Measurements from ENCODE around the gene CAMK2B.
"Not testable (repeated sequence)": the region's sequence is repeated elsewhere in the genome, so short reads cannot be mapped to it uniquely, and the experiment has no call there.

Gene CAMK2B

GRCh38 chr7:44172803-44173424 is 152.5 kb downstream of the CAMK2B start:
- TF ChIP-seq CTCF (IDR thresholded peaks at IDR 0.05; ENCODE audit: borderline replicate concordance, insufficient read depth, low read depth, low read length): no peak
- no peak overlapping the region for H3K4me3 ChIP-seq (ENCODE audit: low read depth, low read length)

GRCh38 chr7:44172352-44172751 is 153.0 kb downstream of the CAMK2B start:
- no peak for TF ChIP-seq CTCF (IDR thresholded peaks at IDR 0.05; ENCODE audit: borderline replicate concordance, insufficient read depth, low read depth, low read length)
- no peak overlapping the region for H3K4me3 ChIP-seq (ENCODE audit: low read depth, low read length)

GRCh38 chr7:44171901-44172300 is 153.5 kb downstream of the CAMK2B start:
- H3K4me3 ChIP-seq (ENCODE audit: low read depth, low read length): not testable (repeated sequence)

GRCh38 chr7:44167920-44168319 is 157.5 kb downstream of the CAMK2B start:
- no peak overlapping the region for H3K4me3 ChIP-seq (ENCODE audit: low read depth, low read length)
- no peak for TF ChIP-seq CTCF (IDR thresholded peaks at IDR 0.05; ENCODE audit: borderline replicate concordance, insufficient read depth, low read depth, low read length)

Measured in GM12875 (cell line).